Panc1 (cell line): ENCODE measurements around the gene C12orf43. TPM values are rescaled to one million over a fixed set of nuclear protein-coding genes. Genes with fewer than 3 reads are reported as not detected.

Experiments
- ATAC-seq: fragments of 200-7000 bp; cut with Tn5 transposase; 2 replicates; pipeline ENCODE4 v1.9.1; 2020; ENCODE audit warnings: mild to moderate bottlenecking, moderate library complexity
- BruUV-seq: library from RNA; stranded (reverse); fragments of 400-500 nt; replicated peaks from 2 replicates; lab custom pipeline; 2021; lab: Mats Ljungman, UMichigan
- CTCF ChIA-PET: fragments of 300-600 bp; sonication (Branson Sonifier 250); formaldehyde crosslinking; loops from one replicate; lab custom pipeline; 2022; ENCODE audit warnings: antibody characterized with exemption; lab: Charles Lee
- POLR2A ChIA-PET: fragments of 300-600 bp; sonication (Branson Sonifier 250); formaldehyde crosslinking; loops from one replicate; lab custom pipeline; 2022; ENCODE audit warnings: antibody characterized with exemption; lab: Charles Lee
- DNase-seq: peaks from one replicate; pipeline ENCODE4 v3.0.0-alpha.2; 2010; ENCODE audit warnings: low read depth, low spot score
- H3K27ac ChIP-seq: 2 replicates; pipeline ENCODE4 v1.5.1; 2011; ENCODE audit warnings: mild to moderate bottlenecking, low read length, inconsistent platforms
- H3K27me3 ChIP-seq: fragments of 200-500 bp; sonication (Bioruptor generic); 2 replicates; pipeline ENCODE4 v1.6.0; 2014; ENCODE audit warnings: low read length, inconsistent platforms; ENCODE audit not compliant: control insufficient read depth, insufficient read depth
- H3K36me3 ChIP-seq: fragments of 200-500 bp; sonication (Bioruptor generic); 2 replicates; pipeline ENCODE4 v1.5.1; 2014; ENCODE audit warnings: inconsistent platforms, mild to moderate bottlenecking, low read length, moderate library complexity; ENCODE audit not compliant: control insufficient read depth, insufficient read depth
- H3K4me1 ChIP-seq: 2 replicates; pipeline ENCODE4 v1.5.1; 2011; ENCODE audit warnings: inconsistent platforms, mild to moderate bottlenecking, low read length, moderate library complexity; ENCODE audit not compliant: control insufficient read depth, insufficient read depth
- H3K4me3 ChIP-seq, 2 experiments: 2 replicates each; pipeline ENCODE4 v1.5.1; 2011 to 2012; ENCODE audit warnings: low read depth in 2 of 2, low read length in 2 of 2, mild to moderate bottlenecking in 2 of 2, inconsistent platforms in 1 of 2, moderate library complexity in 1 of 2
- H3K9me3 ChIP-seq: fragments of 200-500 bp; sonication (Bioruptor generic); 2 replicates; pipeline ENCODE4 v1.5.1; 2014; ENCODE audit warnings: low read depth, mild to moderate bottlenecking, inconsistent platforms, low read length, moderate library complexity; ENCODE audit not compliant: control insufficient read depth, insufficient read depth
- CTCF ChIP-seq: fragments of 450-650 bp; IDR thresholded peaks from 2 replicates; pipeline ENCODE4 v1.5.1; 2017; ENCODE audit warnings: mild to moderate bottlenecking
- POLR2AphosphoS5 ChIP-seq: IDR thresholded peaks from 2 replicates; pipeline ENCODE4 v1.6.1; 2012; ENCODE audit warnings: mild to moderate bottlenecking, low read depth, low read length, moderate library complexity
- REST ChIP-seq, 2 experiments: IDR thresholded peaks; 2 replicates each; pipeline ENCODE4 v1.6.1; 2011 to 2012; ENCODE audit warnings: low read depth in 2 of 2, control low read depth in 1 of 2, low read length in 1 of 2, mild to moderate bottlenecking in 1 of 2, moderate library complexity in 1 of 2; ENCODE audit not compliant: insufficient read depth in 1 of 2
- SIN3A ChIP-seq: IDR thresholded peaks from 2 replicates; pipeline ENCODE4 v1.6.1; 2012; ENCODE audit warnings: low read depth, mild to moderate bottlenecking, low read length, moderate library complexity, borderline replicate concordance; ENCODE audit not compliant: insufficient read depth
- TCF7L2 ChIP-seq: IDR thresholded peaks from 2 replicates; pipeline ENCODE4 v1.6.1; 2011; ENCODE audit warnings: mild to moderate bottlenecking, low read depth, low read length, inconsistent platforms
- in situ Hi-C: cut with HindIII; loops from 2 replicates; pipeline ENCODE4 v1.10.0; 2016; ENCODE audit warnings: low sequenced_read_pairs, low pct_unique_long_range_greater_than_20kb
- intact Hi-C: fragments of 100-400 bp; cut with micrococcal nuclease; formaldehyde crosslinking; loops from one replicate; pipeline ENCODE4 v1.10.0; 2022; ENCODE audit not compliant: unreplicated experiment
- total RNA-seq: library from RNA; stranded (reverse); gene quantifications from one replicate; pipeline ENCODE4 v1.2.1, GENCODE V29; 2021; ENCODE audit not compliant: unreplicated experiment

Gene C12orf43
- total RNA-seq, 1 experiment from 2014 or later, result 20.7 TPM

GRCh38 chr12:120961604-120962531 is 54.4 kb downstream of the C12orf43 start:
- TF ChIP-seq POLR2AphosphoS5 (no peak), CTCF (no peak)
- ATAC-seq (no peak), DNase-seq (no peak)
- Histone ChIP-seq H3K9me3 (no peaks in the 10 kb centered on the region), H3K27ac (no peak overlapping the region), H3K4me1 (no peaks in the 10 kb centered on the region), H3K27me3 (no peaks in the 10 kb centered on the region), H3K36me3 (no peaks in the 10 kb centered on the region), H3K4me3 (no peak overlapping the region)
- in situ Hi-C loops (no loop called here), intact Hi-C loops (no loop called here)
- BruUV-seq, result no TSS peak
- CTCF ChIA-PET, result no interaction called here
- POLR2A ChIA-PET, result no interaction called here

- H3K9me3 ChIP-seq, result no peaks in the 10 kb centered on the region
- ChIA-PET POLR2A (no interaction called here), CTCF (no interaction called here)
- TF ChIP-seq CTCF (no peak), REST (IDR thresholded peaks at IDR 0.05; ENCODE audit: insufficient read depth in 1 of 2, low read depth in 2 of 2, low read length in 1 of 2) (no peak), SIN3A (no peak), POLR2AphosphoS5 (no peak), TCF7L2 (no peak)
- no peaks in the 10 kb centered on the region for H3K36me3 ChIP-seq
- in situ Hi-C loops (no loop called here), intact Hi-C loops (no loop called here)
- H3K4me1 ChIP-seq, result no peaks in the 10 kb centered on the region
- H3K4me3 ChIP-seq, result no peak overlapping the region
- no TSS peak for BruUV-seq
- no peak overlapping the region for H3K27ac ChIP-seq
- no peak for ATAC-seq
- H3K27me3 ChIP-seq, result no peaks in the 10 kb centered on the region
- no peak for DNase-seq
Measured at GRCh38 chr12:120960657-120961056, 55.6 kb downstream of the C12orf43 start.
